ENCODE measurements around the gene LRCOL1. TPM values are rescaled to one million over a fixed set of nuclear protein-coding genes. Genes with fewer than 3 reads are reported as not detected.

The LRCOL1 gene
- total and polyA plus RNA-seq, 12 donors: 0.22 to 1.4 (median 1.2) TPM; not detected in 5

DNA sequence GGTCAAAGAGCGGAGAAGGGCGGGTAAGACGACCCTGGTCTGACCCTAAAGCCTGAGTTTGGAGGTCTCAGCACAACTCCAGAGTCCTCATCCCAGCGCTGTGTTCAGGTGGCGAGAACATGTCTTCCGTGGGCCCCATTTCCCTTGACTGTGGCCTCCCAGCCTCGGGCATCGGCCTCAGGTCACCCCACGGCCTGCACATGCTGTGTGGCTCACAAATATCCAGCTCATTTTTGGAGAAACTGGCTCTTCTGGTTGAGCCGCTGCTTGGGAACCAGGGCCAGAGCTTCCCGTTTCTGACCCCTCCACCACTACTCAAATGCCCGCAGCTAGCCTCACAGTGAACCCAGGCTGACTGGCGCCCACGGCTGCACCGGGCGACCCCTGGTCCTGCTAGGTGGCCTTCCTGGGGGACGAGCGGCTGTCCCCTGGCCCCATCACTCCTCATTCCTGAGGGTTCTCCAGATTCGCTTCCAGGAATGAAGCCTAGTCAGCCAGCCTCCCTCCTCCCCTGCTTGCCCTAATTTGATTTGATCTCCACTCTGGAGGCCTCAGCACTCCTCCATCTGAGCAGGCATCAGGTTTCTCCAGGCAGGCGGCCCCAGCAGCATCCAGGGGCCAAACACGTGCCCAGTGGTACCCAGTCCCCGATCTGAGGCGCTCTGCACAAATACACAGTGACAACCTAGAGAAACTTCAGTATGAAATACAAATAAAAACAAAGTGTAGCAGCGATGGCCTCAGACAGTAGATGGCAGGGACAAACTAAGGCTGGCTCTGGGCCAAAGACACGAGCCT, 12.9 kb upstream of the LRCOL1 start:
- 75 to 85% (median 81%) methylated on average over 13 to 25 of the region's 25 CpGs for WGBS, 4 donors
- H3K9me3 ChIP-seq (replicated peaks in 1 of 3): no peaks in the 10 kb centered on the region
- peak overlapping the region in 2 of 5 donors; percentile 44 to 53 for H3K27ac ChIP-seq

DNA sequence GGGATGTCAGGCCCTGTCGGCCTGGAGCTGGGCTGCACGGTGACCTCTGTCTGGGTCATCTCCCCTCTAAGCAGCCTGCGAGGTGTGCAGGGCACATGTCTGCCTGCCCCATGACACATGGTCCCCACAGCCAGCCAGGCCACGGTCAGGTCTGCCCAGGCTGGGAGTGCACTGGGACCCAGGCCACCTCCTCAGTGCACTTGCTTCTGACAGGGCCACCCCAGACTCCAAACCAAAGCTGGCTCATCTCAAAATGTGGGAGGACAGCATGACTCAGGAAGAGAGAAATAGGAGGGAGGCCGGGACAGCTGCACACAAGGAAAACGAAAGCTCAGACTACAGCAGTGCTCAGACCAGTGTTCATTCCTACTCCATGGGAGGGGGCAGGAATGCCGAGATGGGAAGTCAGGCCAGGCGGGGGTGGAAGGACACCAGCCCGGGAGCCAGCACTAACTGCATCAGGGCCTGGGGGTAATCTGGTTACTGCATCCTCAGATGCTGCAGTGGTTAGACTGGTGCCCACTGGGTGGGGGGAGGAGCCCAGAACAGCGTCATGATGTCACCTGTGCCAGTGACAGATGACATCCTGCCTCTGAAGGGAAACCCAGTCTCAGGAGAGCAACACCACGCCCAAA, 12.2 kb upstream of the LRCOL1 start:
- Histone ChIP-seq H3K27ac (peak overlapping the region in 2 of 5 donors; percentile 44 to 53), H3K4me1 (replicated peaks in 1 of 2) (peaks cover 0 to 8% of the 10 kb centered on the region in 2 donors), H3K36me3 (replicated peaks in 1 of 2) (peaks cover 0 to 4% of the 10 kb centered on the region in 2 donors), H3K27me3 (peaks cover 24% of the 10 kb centered on the region), H3K9me3 (replicated peaks in 1 of 3) (no peaks in the 10 kb centered on the region), H3K4me3 (no peak overlapping the region)
- 39 to 47% (median 44%) methylated on average over 9 to 11 of the region's 11 CpGs for WGBS, 4 donors
- no peak for TF ChIP-seq POLR2A (IDR thresholded peaks at IDR 0.05)
- TF ChIP-seq, protein P1, sequence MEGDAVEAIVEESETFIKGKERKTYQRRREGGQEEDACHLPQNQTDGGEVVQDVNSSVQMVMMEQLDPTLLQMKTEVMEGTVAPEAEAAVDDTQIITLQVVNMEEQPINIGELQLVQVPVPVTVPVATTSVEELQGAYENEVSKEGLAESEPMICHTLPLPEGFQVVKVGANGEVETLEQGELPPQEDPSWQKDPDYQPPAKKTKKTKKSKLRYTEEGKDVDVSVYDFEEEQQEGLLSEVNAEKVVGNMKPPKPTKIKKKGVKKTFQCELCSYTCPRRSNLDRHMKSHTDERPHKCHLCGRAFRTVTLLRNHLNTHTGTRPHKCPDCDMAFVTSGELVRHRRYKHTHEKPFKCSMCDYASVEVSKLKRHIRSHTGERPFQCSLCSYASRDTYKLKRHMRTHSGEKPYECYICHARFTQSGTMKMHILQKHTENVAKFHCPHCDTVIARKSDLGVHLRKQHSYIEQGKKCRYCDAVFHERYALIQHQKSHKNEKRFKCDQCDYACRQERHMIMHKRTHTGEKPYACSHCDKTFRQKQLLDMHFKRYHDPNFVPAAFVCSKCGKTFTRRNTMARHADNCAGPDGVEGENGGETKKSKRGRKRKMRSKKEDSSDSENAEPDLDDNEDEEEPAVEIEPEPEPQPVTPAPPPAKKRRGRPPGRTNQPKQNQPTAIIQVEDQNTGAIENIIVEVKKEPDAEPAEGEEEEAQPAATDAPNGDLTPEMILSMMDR (IDR thresholded peaks at IDR 0.05): no peak
- DNase-seq: peak in 6 of 7 donors; percentile 35 to 78 (median 44)
- intact Hi-C loops (cut with DNase I): no loop called here

More for the DNA sequence above, 12.9 kb upstream of the LRCOL1 start:
- no peak for TF ChIP-seq POLR2A (IDR thresholded peaks at IDR 0.05)
- TF ChIP-seq, protein P1 (IDR thresholded peaks at IDR 0.05): no peak
- H3K4me3 ChIP-seq: no peak overlapping the region
- DNase-seq: no peak
- intact Hi-C loops (cut with DNase I): no loop called here
- peaks cover 0 to 4% of the 10 kb centered on the region in 2 donors for H3K36me3 ChIP-seq (replicated peaks in 1 of 2)
- H3K27me3 ChIP-seq: peaks cover 17% of the 10 kb centered on the region
- peaks cover 0 to 6% of the 10 kb centered on the region in 2 donors for H3K4me1 ChIP-seq (replicated peaks in 1 of 2)

- Histone ChIP-seq H3K27ac (peak overlapping the region in 1 of 5 donors; percentile 38), H3K36me3 (replicated peaks in 1 of 2) (peaks cover 0 to 4% of the 10 kb centered on the region in 2 donors), H3K4me3 (no peak overlapping the region), H3K27me3 (peaks cover 30% of the 10 kb centered on the region), H3K4me1 (replicated peaks in 1 of 2) (peaks cover 0 to 8% of the 10 kb centered on the region in 2 donors), H3K9me3 (replicated peaks in 1 of 3) (no peaks in the 10 kb centered on the region)
- no peak for DNase-seq
- WGBS, 4 donors: 77 to 87% (median 82%) methylated on average over 17 to 21 of the region's 21 CpGs
- TF ChIP-seq, protein P1 (IDR thresholded peaks at IDR 0.05): no peak
- no peak for TF ChIP-seq POLR2A (IDR thresholded peaks at IDR 0.05)
- intact Hi-C loops (cut with DNase I): no loop called here
Observed at GRCh38 chr12:132621657-132622435, 11.5 kb upstream of the LRCOL1 start.

All from adrenal gland (tissue), 12 donors.